Esophagus muscularis mucosa (tissue), 4 donors: ENCODE results near the gene KRT33A. TPM values are rescaled to one million over a fixed set of nuclear protein-coding genes. Genes with fewer than 3 reads are reported as not detected.
"Not testable (repeated sequence)": the region's sequence is repeated elsewhere in the genome, so short reads cannot be mapped to it uniquely, and the experiment has no call there.

ENCODE experiments used
- DNase-seq: peaks from one replicate; pipeline ENCODE4 v3.0.0-alpha.2; 2017; ENCODE audit errors: extremely low spot score
- H3K27ac ChIP-seq, 4 donors: fragments of 200-600 bp; sonication (generic); replicated peaks in 1 of 4; 1 replicate in 3 of 4; 2 replicates in 1 of 4; pipeline ENCODE4 v1.5.1; 2016 to 2019; ENCODE audit warnings: mild to moderate bottlenecking in 1 of 4
- H3K27me3 ChIP-seq, 4 donors: fragments of 200-600 bp; sonication (generic); one replicate each; pipeline versions ENCODE4 v1.5.1 to v1.6.0; 2016 to 2019
- H3K36me3 ChIP-seq, 4 donors: fragments of 200-600 bp; sonication (generic); one replicate each; pipeline ENCODE4 v1.5.1; 2016 to 2019
- H3K4me1 ChIP-seq, 4 donors: fragments of 200-600 bp; sonication (generic); one replicate each; pipeline ENCODE4 v1.5.1; 2016 to 2019
- H3K4me3 ChIP-seq, 4 donors: fragments of 200-600 bp; sonication (generic); 1 replicate in 2 of 4; 2 replicates in 2 of 4; pipeline ENCODE4 v1.5.1; 2016 to 2019; ENCODE audit warnings: mild to moderate bottlenecking in 4 of 4, moderate library complexity in 1 of 4
- H3K9me3 ChIP-seq, 4 donors: fragments of 200-600 bp; sonication (generic); 1 replicate in 3 of 4; 2 replicates in 1 of 4; pipeline ENCODE4 v1.5.1; 2016 to 2019
- EP300 ChIP-seq: sonication (generic); formaldehyde crosslinking; IDR thresholded peaks from one replicate; pipeline ENCODE4 v1.6.1; 2017; ENCODE audit warnings: antibody characterized with exemption
- POLR2A ChIP-seq: fragments of 450-650 bp; IDR thresholded peaks from one replicate; pipeline ENCODE4 v1.6.1; 2017; ENCODE audit warnings: antibody characterized with exemption, moderate library complexity, mild to moderate bottlenecking, low read depth
- POLR2AphosphoS5 ChIP-seq, 2 donors: sonication (generic); formaldehyde crosslinking; IDR thresholded peaks; one replicate each; pipeline ENCODE4 v1.6.1; 2017; ENCODE audit warnings: antibody characterized with exemption in 2 of 2
- WGBS: methylation state at CpG from one replicate; pipeline ENCODE4 v1.1.5; 2018; 5-methylcytosine and 5-hydroxymethylcytosine counted together
- intact Hi-C: fragments of 100-400 bp; cut with DNase I; formaldehyde crosslinking; loops from one replicate; pipeline ENCODE4 v1.15.1; 2023
- total RNA-seq, 4 donors: library from RNA; depleted of rRNA; stranded (reverse); fragments of >200 nt; gene quantifications; one replicate each; pipeline versions ENCODE4 v1.1.0 to v1.2.1, GENCODE V29; 2016
- TF ChIP-seq, protein P1 (sequence below), 3 experiments: fragments of 200-600 bp in 2 of 3; fragments of 450-650 bp in 1 of 3; sonication (generic) in 2 of 3; IDR thresholded peaks; one replicate each; pipeline ENCODE4 v1.5.1; 2017 to 2019; ENCODE audit warnings: antibody characterized with exemption in 3 of 3, mild to moderate bottlenecking in 2 of 3, moderate library complexity in 1 of 3

Gene KRT33A
- total RNA-seq, 4 donors from 2014 or later = not detected

- no peak for DNase-seq
- Histone ChIP-seq H3K36me3 (no peaks in the 10 kb centered on the region), H3K27ac (no peak overlapping the region), H3K4me3 (no peak overlapping the region), H3K27me3 (no peaks in the 10 kb centered on the region), H3K9me3 (no peaks in the 10 kb centered on the region), H3K4me1 (no peaks in the 10 kb centered on the region)
- 61% methylated on average over 2 of the region's 2 CpGs for WGBS
- no peak for TF ChIP-seq EP300
- intact Hi-C loops = no loop called here
Measured at GRCh38 chr17:41351177-41351576, 549 bp upstream of the KRT33A start.

GRCh38 chr17:41347869-41348760 is 2.5 kb downstream of the KRT33A start:
- intact Hi-C loops = no loop called here
- no peak for DNase-seq
- Histone ChIP-seq H3K36me3 (no peaks in the 10 kb centered on the region), H3K4me3 (no peak overlapping the region), H3K27me3 (no peaks in the 10 kb centered on the region), H3K27ac (no peak overlapping the region), H3K4me1 (no peaks in the 10 kb centered on the region), H3K9me3 (no peaks in the 10 kb centered on the region)
- WGBS = 77% methylated on average over 7 of the region's 7 CpGs
- TF ChIP-seq, protein P1, sequence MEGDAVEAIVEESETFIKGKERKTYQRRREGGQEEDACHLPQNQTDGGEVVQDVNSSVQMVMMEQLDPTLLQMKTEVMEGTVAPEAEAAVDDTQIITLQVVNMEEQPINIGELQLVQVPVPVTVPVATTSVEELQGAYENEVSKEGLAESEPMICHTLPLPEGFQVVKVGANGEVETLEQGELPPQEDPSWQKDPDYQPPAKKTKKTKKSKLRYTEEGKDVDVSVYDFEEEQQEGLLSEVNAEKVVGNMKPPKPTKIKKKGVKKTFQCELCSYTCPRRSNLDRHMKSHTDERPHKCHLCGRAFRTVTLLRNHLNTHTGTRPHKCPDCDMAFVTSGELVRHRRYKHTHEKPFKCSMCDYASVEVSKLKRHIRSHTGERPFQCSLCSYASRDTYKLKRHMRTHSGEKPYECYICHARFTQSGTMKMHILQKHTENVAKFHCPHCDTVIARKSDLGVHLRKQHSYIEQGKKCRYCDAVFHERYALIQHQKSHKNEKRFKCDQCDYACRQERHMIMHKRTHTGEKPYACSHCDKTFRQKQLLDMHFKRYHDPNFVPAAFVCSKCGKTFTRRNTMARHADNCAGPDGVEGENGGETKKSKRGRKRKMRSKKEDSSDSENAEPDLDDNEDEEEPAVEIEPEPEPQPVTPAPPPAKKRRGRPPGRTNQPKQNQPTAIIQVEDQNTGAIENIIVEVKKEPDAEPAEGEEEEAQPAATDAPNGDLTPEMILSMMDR (IDR thresholded peaks at IDR 0.05) = no peak
- TF ChIP-seq POLR2AphosphoS5 (IDR thresholded peaks at IDR 0.05) (no peak), POLR2A (no peak), EP300 (no peak)

DNA sequence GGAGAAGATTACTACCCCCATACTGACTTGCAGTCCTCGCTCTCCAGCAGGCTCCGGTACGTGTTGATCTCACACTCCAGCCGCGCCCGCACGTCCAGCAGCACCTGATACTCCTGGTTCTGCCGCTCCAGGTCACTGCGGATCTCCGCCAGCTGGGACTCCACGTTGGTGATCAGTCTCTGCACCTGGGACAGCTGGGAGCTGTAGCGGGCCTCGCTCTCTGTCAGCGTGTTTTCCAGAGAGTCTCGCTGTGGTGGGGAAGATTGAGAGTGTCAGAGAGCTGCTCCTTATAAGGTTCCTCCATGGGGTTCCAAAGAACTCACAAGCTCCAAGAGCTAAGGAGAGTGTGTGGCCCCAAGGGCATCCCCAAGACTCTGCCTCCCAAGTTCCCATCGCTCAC is 4.2 kb downstream of the KRT33A start:
- H3K36me3 ChIP-seq, H3K4me3 ChIP-seq, H3K9me3 ChIP-seq, intact Hi-C loops, H3K27ac ChIP-seq, H3K27me3 ChIP-seq, DNase-seq, H3K4me1 ChIP-seq: not testable (repeated sequence)
- 72% methylated on average over 16 of the region's 16 CpGs for WGBS

- Histone ChIP-seq H3K4me1 (no peaks in the 10 kb centered on the region), H3K27me3 (no peaks in the 10 kb centered on the region), H3K4me3 (no peak overlapping the region), H3K9me3 (peaks cover 0 to 4% (median 0%) of the 10 kb centered on the region in 4 donors), H3K27ac (no peak overlapping the region), H3K36me3 (no peaks in the 10 kb centered on the region)
- no peak for TF ChIP-seq POLR2AphosphoS5 (IDR thresholded peaks at IDR 0.05)
- no peak for TF ChIP-seq POLR2A
- no peak for TF ChIP-seq EP300
- TF ChIP-seq, protein P1 (IDR thresholded peaks at IDR 0.05) = no peak
- intact Hi-C loops = no loop called here
- no peak for DNase-seq
- 80% methylated on average over 3 of the region's 3 CpGs for WGBS
Measured at GRCh38 chr17:41345992-41346391, 4.6 kb downstream of the KRT33A start.

DNA sequence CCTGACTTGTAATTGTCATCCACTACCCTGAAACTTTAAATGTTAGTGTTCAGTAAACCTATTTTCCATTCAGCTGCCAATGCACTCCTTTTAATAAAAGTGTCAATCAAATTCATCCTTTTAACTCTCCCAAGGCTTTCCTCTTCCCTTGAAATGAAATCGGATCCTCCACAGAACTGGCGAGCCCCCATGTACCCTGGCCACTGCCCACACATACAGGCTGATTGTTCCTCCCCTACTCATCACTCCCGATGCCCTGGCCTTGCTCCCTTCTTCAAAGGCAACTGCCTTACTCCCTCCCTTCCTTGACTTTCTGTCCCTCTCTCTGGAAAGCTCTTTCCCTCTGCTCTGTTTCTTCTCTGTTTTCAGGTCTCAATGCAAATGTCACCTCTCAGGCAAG is 7.6 kb downstream of the KRT33A start:
- no peaks in the 10 kb centered on the region for H3K27me3 ChIP-seq
- no peak for DNase-seq
- peaks cover 0 to 4% (median 0%) of the 10 kb centered on the region in 4 donors for H3K9me3 ChIP-seq
- no peaks in the 10 kb centered on the region for H3K36me3 ChIP-seq
- no peak overlapping the region for H3K27ac ChIP-seq
- TF ChIP-seq, protein P1 (IDR thresholded peaks at IDR 0.05) = no peak
- TF ChIP-seq POLR2AphosphoS5 (IDR thresholded peaks at IDR 0.05) (no peak), EP300 (no peak), POLR2A (no peak)
- WGBS = 80% methylated on average over 3 of the region's 3 CpGs
- peaks cover 0 to 5% (median 0%) of the 10 kb centered on the region in 4 donors for H3K4me1 ChIP-seq
- no peak overlapping the region for H3K4me3 ChIP-seq
- intact Hi-C loops = no loop called here
